ENCODE measurements around the gene STK36.

STK36 gene

GRCh38 chr2:218627939-218628338 lies 43.9 kb upstream of the STK36 start:
- Histone ChIP-seq H3K36me3 (ENCODE audit: low read depth) (no peaks in the 10 kb centered on the region), H3K4me3 (ENCODE audit: severe bottlenecking) (no peak overlapping the region), H3K27me3 (ENCODE audit: insufficient read depth, poor library complexity, severe bottlenecking) (no peaks in the 10 kb centered on the region), H3K27ac (ENCODE audit: poor library complexity, severe bottlenecking) (no peak overlapping the region), H3K4me1 (ENCODE audit: insufficient read depth, poor library complexity, severe bottlenecking) (peaks cover 15% of the 10 kb centered on the region), H3K9me3 (ENCODE audit: severe bottlenecking) (no peaks in the 10 kb centered on the region)
- TF ChIP-seq CTCF (IDR thresholded peaks at IDR 0.05; ENCODE audit: poor library complexity, severe bottlenecking), result no peak
- ATAC-seq (ENCODE audit: low read depth), result no peak
- no peak for DNase-seq (ENCODE audit: low spot score)

DNA sequence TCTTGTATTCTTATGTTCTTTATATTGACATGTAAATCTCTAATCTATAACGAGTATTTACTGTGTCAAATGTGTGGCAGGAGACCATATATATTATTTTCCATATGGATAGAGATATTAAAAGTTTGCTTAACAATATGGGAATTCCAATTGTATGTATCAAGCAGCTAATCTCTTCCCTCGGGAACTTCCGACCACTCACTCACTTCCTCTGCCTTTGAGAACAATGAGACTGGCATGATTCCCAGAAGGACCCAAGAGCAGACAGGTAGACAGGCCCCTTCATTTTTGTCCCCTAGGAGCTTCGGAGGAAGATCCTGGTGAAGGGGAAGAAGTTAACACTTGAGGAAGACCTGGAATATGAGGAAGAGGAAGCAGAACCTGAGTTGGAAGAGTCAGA lies 40.0 kb upstream of the STK36 start:
- no peak for TF ChIP-seq CTCF (IDR thresholded peaks at IDR 0.05; ENCODE audit: poor library complexity, severe bottlenecking)
- no peaks in the 10 kb centered on the region for H3K9me3 ChIP-seq (ENCODE audit: severe bottlenecking)
- no peak overlapping the region for H3K4me3 ChIP-seq (ENCODE audit: severe bottlenecking)
- no peaks in the 10 kb centered on the region for H3K27me3 ChIP-seq (ENCODE audit: insufficient read depth, poor library complexity, severe bottlenecking)
- peak overlapping the region; percentile 77 for H3K27ac ChIP-seq (ENCODE audit: poor library complexity, severe bottlenecking)
- peaks cover 21% of the 10 kb centered on the region for H3K36me3 ChIP-seq (ENCODE audit: low read depth)
- ATAC-seq (ENCODE audit: low read depth) (peak; percentile 89), DNase-seq (ENCODE audit: low spot score) (no peak)
- peaks cover 15% of the 10 kb centered on the region for H3K4me1 ChIP-seq (ENCODE audit: insufficient read depth, poor library complexity, severe bottlenecking)

- no peaks in the 10 kb centered on the region for H3K27me3 ChIP-seq (ENCODE audit: insufficient read depth, poor library complexity, severe bottlenecking)
- TF ChIP-seq CTCF (IDR thresholded peaks at IDR 0.05; ENCODE audit: poor library complexity, severe bottlenecking), result no peak
- DNase-seq (ENCODE audit: low spot score), result no peak
- ATAC-seq (ENCODE audit: low read depth), result no peak
- H3K4me3 ChIP-seq (ENCODE audit: severe bottlenecking), result no peak overlapping the region
- H3K9me3 ChIP-seq (ENCODE audit: severe bottlenecking), result no peaks in the 10 kb centered on the region
- H3K27ac ChIP-seq (ENCODE audit: poor library complexity, severe bottlenecking), result no peak overlapping the region
- H3K36me3 ChIP-seq (ENCODE audit: low read depth), result peaks cover 60% of the 10 kb centered on the region
- H3K4me1 ChIP-seq (ENCODE audit: insufficient read depth, poor library complexity, severe bottlenecking), result peaks cover 15% of the 10 kb centered on the region
Measured at GRCh38 chr2:218635719-218636118, 36.2 kb upstream of the STK36 start.

GRCh38 chr2:218638372-218638771 lies 33.5 kb upstream of the STK36 start:
- H3K4me3 ChIP-seq (ENCODE audit: severe bottlenecking), result no peak overlapping the region
- H3K27ac ChIP-seq (ENCODE audit: poor library complexity, severe bottlenecking), result no peak overlapping the region
- ATAC-seq (ENCODE audit: low read depth) (no peak), DNase-seq (ENCODE audit: low spot score) (no peak)
- no peaks in the 10 kb centered on the region for H3K27me3 ChIP-seq (ENCODE audit: insufficient read depth, poor library complexity, severe bottlenecking)
- TF ChIP-seq CTCF (IDR thresholded peaks at IDR 0.05; ENCODE audit: poor library complexity, severe bottlenecking), result no peak
- H3K4me1 ChIP-seq (ENCODE audit: insufficient read depth, poor library complexity, severe bottlenecking), result no peaks in the 10 kb centered on the region
- no peaks in the 10 kb centered on the region for H3K9me3 ChIP-seq (ENCODE audit: severe bottlenecking)
- peaks cover 83% of the 10 kb centered on the region for H3K36me3 ChIP-seq (ENCODE audit: low read depth)

DNA sequence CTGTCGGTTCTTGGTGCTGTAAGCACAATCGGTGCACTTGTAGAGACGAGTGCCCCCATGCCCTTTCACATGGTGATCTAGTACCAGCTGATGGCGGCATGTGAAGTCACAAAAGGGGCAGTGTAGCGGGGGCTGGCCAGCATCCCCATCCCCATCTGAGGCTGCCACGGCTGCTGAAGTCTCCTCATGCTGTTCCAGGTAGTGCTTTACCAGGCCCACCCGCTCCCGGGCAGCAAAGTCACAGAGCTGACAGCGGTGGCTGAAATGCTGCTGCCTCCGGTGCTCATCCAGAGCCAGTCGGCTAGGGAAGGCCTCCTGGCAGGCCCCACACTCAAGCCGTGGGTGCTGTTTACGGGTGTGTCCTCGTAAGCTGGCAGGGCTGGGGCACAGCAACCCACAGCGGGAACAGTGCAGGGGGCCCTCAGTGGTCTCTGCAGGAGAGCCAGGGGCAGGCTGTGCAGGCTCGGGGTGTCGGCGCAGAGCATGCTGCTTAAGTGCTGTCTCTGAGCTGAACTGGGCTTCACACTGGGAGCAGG lies 29.7 kb upstream of the STK36 start:
- Histone ChIP-seq H3K4me1 (ENCODE audit: insufficient read depth, poor library complexity, severe bottlenecking) (no peaks in the 10 kb centered on the region), H3K27me3 (ENCODE audit: insufficient read depth, poor library complexity, severe bottlenecking) (no peaks in the 10 kb centered on the region), H3K4me3 (ENCODE audit: severe bottlenecking) (no peak overlapping the region), H3K9me3 (ENCODE audit: severe bottlenecking) (no peaks in the 10 kb centered on the region), H3K27ac (ENCODE audit: poor library complexity, severe bottlenecking) (no peak overlapping the region), H3K36me3 (ENCODE audit: low read depth) (peaks cover 94% of the 10 kb centered on the region)
- DNase-seq (ENCODE audit: low spot score), result no peak
- ATAC-seq (ENCODE audit: low read depth), result no peak
- TF ChIP-seq CTCF (IDR thresholded peaks at IDR 0.05; ENCODE audit: poor library complexity, severe bottlenecking), result no peak

Measured in RWPE2 (cell line).